Hepatocyte (in vitro differentiated cells): ENCODE measurements around the gene AUTS2. TPM values are rescaled to one million over a fixed set of nuclear protein-coding genes. Genes with fewer than 3 reads are reported as not detected.

ENCODE experiments used
- DNase-seq: peaks from one replicate; pipeline ENCODE4 v3.0.0-alpha.2; 2016; ENCODE audit warnings: low spot score
- H2AFZ ChIP-seq: fragments of 200-600 bp; sonication (generic); 2 replicates; pipeline ENCODE4 v1.6.0; 2016; ENCODE audit warnings: antibody characterized with exemption, mild to moderate bottlenecking
- H3K27ac ChIP-seq: fragments of 200-600 bp; sonication (generic); 2 replicates; pipeline ENCODE4 v1.5.1; 2016; ENCODE audit warnings: mild to moderate bottlenecking
- H3K27me3 ChIP-seq: fragments of 200-600 bp; sonication (generic); 2 replicates; pipeline ENCODE4 v1.6.1; 2016
- H3K36me3 ChIP-seq: fragments of 200-600 bp; sonication (generic); replicated peaks from 2 replicates; pipeline ENCODE4 v1.5.1; 2016; ENCODE audit warnings: low read depth; ENCODE audit not compliant: insufficient read depth
- H3K4me1 ChIP-seq: fragments of 200-600 bp; sonication (generic); 2 replicates; pipeline ENCODE4 v1.5.1; 2016; ENCODE audit warnings: mild to moderate bottlenecking, moderate library complexity; ENCODE audit not compliant: insufficient read depth
- H3K4me2 ChIP-seq: fragments of 200-600 bp; sonication (generic); 2 replicates; pipeline ENCODE4 v1.6.0; 2016
- H3K4me3 ChIP-seq: fragments of 200-600 bp; sonication (generic); 2 replicates; pipeline ENCODE4 v1.5.1; 2016; ENCODE audit warnings: mild to moderate bottlenecking
- H3K79me2 ChIP-seq: fragments of 200-600 bp; sonication (generic); 2 replicates; pipeline ENCODE4 v1.6.0; 2017; ENCODE audit warnings: mild to moderate bottlenecking
- H3K9me2 ChIP-seq: fragments of 200-600 bp; sonication (generic); replicated peaks from 2 replicates; pipeline ENCODE4 v1.6.0; 2017; ENCODE audit warnings: mild to moderate bottlenecking; ENCODE audit not compliant: insufficient read depth
- H3K9me3 ChIP-seq: fragments of 200-600 bp; sonication (generic); 2 replicates; pipeline ENCODE4 v1.5.1; 2016; ENCODE audit warnings: low read depth, mild to moderate bottlenecking
- H4K20me1 ChIP-seq: fragments of 200-600 bp; sonication (generic); 2 replicates; pipeline ENCODE4 v1.6.0; 2016; ENCODE audit warnings: mild to moderate bottlenecking; ENCODE audit not compliant: insufficient read depth, poor library complexity, severe bottlenecking
- EZH2 ChIP-seq: fragments of 200-600 bp; sonication (generic); IDR thresholded peaks from 2 replicates; pipeline ENCODE4 v1.6.1; 2016; ENCODE audit warnings: antibody characterized with exemption, mild to moderate bottlenecking, borderline replicate concordance
- EZH2phosphoT487 ChIP-seq: fragments of 200-600 bp; sonication (generic); IDR thresholded peaks from one replicate; pipeline ENCODE4 v1.6.1; 2018; ENCODE audit warnings: antibody characterized with exemption, mild to moderate bottlenecking, low read depth, moderate library complexity; ENCODE audit not compliant: unreplicated experiment, severe bottlenecking
- WGBS: methylation state at CpG from one replicate; pipeline ENCODE4 v1.1.6; 2016; ENCODE audit warnings: low lambda C conversion rate; ENCODE audit errors: missing lambda C conversion rate; 5-methylcytosine and 5-hydroxymethylcytosine counted together
- polyA plus RNA-seq: library from polyadenylated mRNA; unstranded; fragments of >200 nt; fragmentation: Nextera tagmentation; extraction: Ambion mirVana; gene quantifications from 2 replicates; pipeline ENCODE4 v1.2.1, GENCODE V29; 2016
- total RNA-seq: library from RNA; depleted of rRNA; stranded (reverse); fragments of >200 nt; gene quantifications from 2 replicates; pipeline ENCODE4 v1.2.3, GENCODE V29; 2014
- TF ChIP-seq, protein P1 (sequence below): fragments of 200-600 bp; sonication (generic); IDR thresholded peaks from 2 replicates; pipeline ENCODE4 v1.5.1; 2016; ENCODE audit warnings: antibody characterized with exemption, mild to moderate bottlenecking; ENCODE audit not compliant: poor library complexity

Gene AUTS2
- total and polyA plus RNA-seq, 2 experiments from 2014 or later, result 34.4 to 40.9 TPM

- no peak overlapping the region for H3K27ac ChIP-seq
- no peaks in the 10 kb centered on the region for H3K4me1 ChIP-seq
- H3K36me3 ChIP-seq, result no peaks in the 10 kb centered on the region
- no peaks in the 10 kb centered on the region for H3K9me2 ChIP-seq
- H2AFZ ChIP-seq, result no peak overlapping the region
- H3K4me2 ChIP-seq, result no peak overlapping the region
- no peak for DNase-seq
- no peaks in the 10 kb centered on the region for H3K9me3 ChIP-seq
- H3K27me3 ChIP-seq, result no peaks in the 10 kb centered on the region
- H3K4me3 ChIP-seq, result no peak overlapping the region
- peaks cover 12% of the 10 kb centered on the region for H4K20me1 ChIP-seq
- peaks cover 4% of the 10 kb centered on the region for H3K79me2 ChIP-seq
- WGBS, result 63% methylated on average over 1 of the region's 1 CpG
- TF ChIP-seq, protein P1, sequence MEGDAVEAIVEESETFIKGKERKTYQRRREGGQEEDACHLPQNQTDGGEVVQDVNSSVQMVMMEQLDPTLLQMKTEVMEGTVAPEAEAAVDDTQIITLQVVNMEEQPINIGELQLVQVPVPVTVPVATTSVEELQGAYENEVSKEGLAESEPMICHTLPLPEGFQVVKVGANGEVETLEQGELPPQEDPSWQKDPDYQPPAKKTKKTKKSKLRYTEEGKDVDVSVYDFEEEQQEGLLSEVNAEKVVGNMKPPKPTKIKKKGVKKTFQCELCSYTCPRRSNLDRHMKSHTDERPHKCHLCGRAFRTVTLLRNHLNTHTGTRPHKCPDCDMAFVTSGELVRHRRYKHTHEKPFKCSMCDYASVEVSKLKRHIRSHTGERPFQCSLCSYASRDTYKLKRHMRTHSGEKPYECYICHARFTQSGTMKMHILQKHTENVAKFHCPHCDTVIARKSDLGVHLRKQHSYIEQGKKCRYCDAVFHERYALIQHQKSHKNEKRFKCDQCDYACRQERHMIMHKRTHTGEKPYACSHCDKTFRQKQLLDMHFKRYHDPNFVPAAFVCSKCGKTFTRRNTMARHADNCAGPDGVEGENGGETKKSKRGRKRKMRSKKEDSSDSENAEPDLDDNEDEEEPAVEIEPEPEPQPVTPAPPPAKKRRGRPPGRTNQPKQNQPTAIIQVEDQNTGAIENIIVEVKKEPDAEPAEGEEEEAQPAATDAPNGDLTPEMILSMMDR, result no peak
- TF ChIP-seq EZH2phosphoT487 (no peak), EZH2 (no peak)
These were observed 261.1 kb downstream of the AUTS2 start for GRCh38 chr7:69859342-69859741.

DNA sequence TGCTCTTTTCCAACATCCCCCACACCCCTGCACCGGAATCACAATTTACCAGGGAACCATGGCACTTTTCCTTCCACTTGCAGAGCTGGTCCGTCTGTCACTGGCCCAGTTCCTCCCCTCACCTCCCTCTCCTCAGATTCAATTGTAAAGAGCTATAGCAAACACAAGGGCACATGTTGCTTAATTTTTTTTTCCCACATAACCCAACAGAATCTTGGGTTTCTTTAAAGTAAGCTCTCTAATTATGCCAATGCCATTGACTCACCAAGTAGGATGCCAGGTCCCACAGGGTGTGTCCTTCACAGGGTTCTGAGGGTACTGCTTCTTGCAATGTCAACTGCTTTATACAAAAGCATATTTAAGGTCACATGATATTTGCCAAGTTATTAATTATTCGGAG lies 262.2 kb downstream of the AUTS2 start:
- Histone ChIP-seq H3K9me3 (no peaks in the 10 kb centered on the region), H2AFZ (no peak overlapping the region), H3K27me3 (no peaks in the 10 kb centered on the region), H4K20me1 (peaks cover 12% of the 10 kb centered on the region), H3K36me3 (no peaks in the 10 kb centered on the region), H3K4me2 (no peak overlapping the region), H3K79me2 (peaks cover 5% of the 10 kb centered on the region), H3K4me3 (no peak overlapping the region), H3K9me2 (no peaks in the 10 kb centered on the region), H3K27ac (no peak overlapping the region), H3K4me1 (no peaks in the 10 kb centered on the region)
- 96% methylated on average over 3 of the region's 3 CpGs for WGBS
- TF ChIP-seq, protein P1, result no peak
- TF ChIP-seq EZH2phosphoT487, result no peak
- no peak for TF ChIP-seq EZH2
- DNase-seq, result no peak

GRCh38 chr7:69860941-69861622 lies 262.8 kb downstream of the AUTS2 start:
- Histone ChIP-seq H3K4me3 (no peak overlapping the region), H2AFZ (no peak overlapping the region), H3K36me3 (no peaks in the 10 kb centered on the region), H3K9me2 (no peaks in the 10 kb centered on the region), H3K79me2 (peaks cover 5% of the 10 kb centered on the region), H3K27me3 (no peaks in the 10 kb centered on the region), H3K4me2 (no peak overlapping the region), H3K27ac (no peak overlapping the region), H3K4me1 (no peaks in the 10 kb centered on the region), H4K20me1 (peaks cover 12% of the 10 kb centered on the region), H3K9me3 (no peaks in the 10 kb centered on the region)
- DNase-seq, result no peak
- TF ChIP-seq EZH2, result no peak
- TF ChIP-seq, protein P1, result no peak
- no peak for TF ChIP-seq EZH2phosphoT487
- 80% methylated on average over 3 of the region's 3 CpGs for WGBS
